ENCODE data around the gene CCDC126.

CCDC126 gene

GRCh38 chr7:23617482-23617881, 20.3 kb downstream of the CCDC126 start (continued):
- TF ChIP-seq TCF4 (CRISPR knock-in tag; IDR thresholded peaks at IDR 0.05; ENCODE audit: borderline replicate concordance) = no peak

- no peak for ATAC-seq
Observed at GRCh38 chr7:23618241-23618640, 21.1 kb downstream of the CCDC126 start.

DNA sequence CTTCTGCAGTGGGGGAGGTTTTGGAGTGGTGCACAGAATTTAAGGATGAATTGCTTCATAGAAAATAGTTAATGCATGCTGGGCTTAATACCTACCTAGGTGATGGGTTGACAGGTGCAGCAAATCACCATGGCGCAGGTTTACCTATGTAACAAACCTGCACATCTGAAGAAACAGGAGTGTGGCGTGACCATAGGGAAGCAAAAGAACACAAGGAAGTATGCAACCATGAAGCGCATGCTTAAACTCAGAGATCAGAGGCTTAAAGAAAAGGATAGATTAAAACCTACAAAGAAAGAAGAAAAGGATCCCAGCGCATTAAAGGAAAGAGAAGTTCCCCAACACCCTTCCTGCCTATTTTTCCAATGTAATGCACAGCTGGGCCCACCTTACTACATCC, 22.0 kb downstream of the CCDC126 start:
- ATAC-seq = no peak
- TF ChIP-seq, protein P1, sequence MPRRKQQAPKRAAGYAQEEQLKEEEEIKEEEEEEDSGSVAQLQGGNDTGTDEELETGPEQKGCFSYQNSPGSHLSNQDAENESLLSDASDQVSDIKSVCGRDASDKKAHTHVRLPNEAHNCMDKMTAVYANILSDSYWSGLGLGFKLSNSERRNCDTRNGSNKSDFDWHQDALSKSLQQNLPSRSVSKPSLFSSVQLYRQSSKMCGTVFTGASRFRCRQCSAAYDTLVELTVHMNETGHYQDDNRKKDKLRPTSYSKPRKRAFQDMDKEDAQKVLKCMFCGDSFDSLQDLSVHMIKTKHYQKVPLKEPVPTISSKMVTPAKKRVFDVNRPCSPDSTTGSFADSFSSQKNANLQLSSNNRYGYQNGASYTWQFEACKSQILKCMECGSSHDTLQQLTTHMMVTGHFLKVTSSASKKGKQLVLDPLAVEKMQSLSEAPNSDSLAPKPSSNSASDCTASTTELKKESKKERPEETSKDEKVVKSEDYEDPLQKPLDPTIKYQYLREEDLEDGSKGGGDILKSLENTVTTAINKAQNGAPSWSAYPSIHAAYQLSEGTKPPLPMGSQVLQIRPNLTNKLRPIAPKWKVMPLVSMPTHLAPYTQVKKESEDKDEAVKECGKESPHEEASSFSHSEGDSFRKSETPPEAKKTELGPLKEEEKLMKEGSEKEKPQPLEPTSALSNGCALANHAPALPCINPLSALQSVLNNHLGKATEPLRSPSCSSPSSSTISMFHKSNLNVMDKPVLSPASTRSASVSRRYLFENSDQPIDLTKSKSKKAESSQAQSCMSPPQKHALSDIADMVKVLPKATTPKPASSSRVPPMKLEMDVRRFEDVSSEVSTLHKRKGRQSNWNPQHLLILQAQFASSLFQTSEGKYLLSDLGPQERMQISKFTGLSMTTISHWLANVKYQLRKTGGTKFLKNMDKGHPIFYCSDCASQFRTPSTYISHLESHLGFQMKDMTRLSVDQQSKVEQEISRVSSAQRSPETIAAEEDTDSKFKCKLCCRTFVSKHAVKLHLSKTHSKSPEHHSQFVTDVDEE (CRISPR knock-in tag; IDR thresholded peaks at IDR 0.05) = no peak
- no peak for TF ChIP-seq BACH2 (CRISPR knock-in tag; IDR thresholded peaks at IDR 0.05; ENCODE audit: borderline replicate concordance)
- TF ChIP-seq GLIS3 (CRISPR knock-in tag; IDR thresholded peaks at IDR 0.05) = no peak
- no peak for TF ChIP-seq ZFP3 (CRISPR knock-in tag; IDR thresholded peaks at IDR 0.05)
- no peak for TF ChIP-seq ARNTL (CRISPR knock-in tag; IDR thresholded peaks at IDR 0.05; ENCODE audit: borderline replicate concordance, low read depth)
- no peak for TF ChIP-seq PPARA (CRISPR knock-in tag; IDR thresholded peaks at IDR 0.05; ENCODE audit: borderline replicate concordance)
- no peak for TF ChIP-seq ZC3H10 (CRISPR knock-in tag; IDR thresholded peaks at IDR 0.05)
- no peak for TF ChIP-seq SNAI2 (CRISPR knock-in tag; IDR thresholded peaks at IDR 0.05)
- no peak for TF ChIP-seq CREB5 (CRISPR knock-in tag; IDR thresholded peaks at IDR 0.05; ENCODE audit: low read depth)
- TF ChIP-seq ZFP30 (CRISPR knock-in tag; IDR thresholded peaks at IDR 0.05) = no peak
- TF ChIP-seq, protein P2, sequence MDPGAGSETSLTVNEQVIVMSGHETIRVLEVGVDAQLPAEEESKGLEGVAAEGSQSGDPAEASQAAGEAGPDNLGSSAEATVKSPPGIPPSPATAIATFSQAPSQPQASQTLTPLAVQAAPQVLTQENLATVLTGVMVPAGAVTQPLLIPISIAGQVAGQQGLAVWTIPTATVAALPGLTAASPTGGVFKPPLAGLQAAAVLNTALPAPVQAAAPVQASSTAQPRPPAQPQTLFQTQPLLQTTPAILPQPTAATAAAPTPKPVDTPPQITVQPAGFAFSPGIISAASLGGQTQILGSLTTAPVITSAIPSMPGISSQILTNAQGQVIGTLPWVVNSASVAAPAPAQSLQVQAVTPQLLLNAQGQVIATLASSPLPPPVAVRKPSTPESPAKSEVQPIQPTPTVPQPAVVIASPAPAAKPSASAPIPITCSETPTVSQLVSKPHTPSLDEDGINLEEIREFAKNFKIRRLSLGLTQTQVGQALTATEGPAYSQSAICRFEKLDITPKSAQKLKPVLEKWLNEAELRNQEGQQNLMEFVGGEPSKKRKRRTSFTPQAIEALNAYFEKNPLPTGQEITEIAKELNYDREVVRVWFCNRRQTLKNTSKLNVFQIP (CRISPR knock-in tag; IDR thresholded peaks at IDR 0.05; ENCODE audit: borderline replicate concordance, low read depth) = no peak
- TF ChIP-seq PATZ1 (CRISPR knock-in tag; IDR thresholded peaks at IDR 0.05; ENCODE audit: borderline replicate concordance) = no peak
- no peak for TF ChIP-seq ISL1 (CRISPR knock-in tag; IDR thresholded peaks at IDR 0.05)
- no peak for TF ChIP-seq ESRRG (CRISPR knock-in tag; IDR thresholded peaks at IDR 0.05)
- TF ChIP-seq ZNF70 (CRISPR knock-in tag; IDR thresholded peaks at IDR 0.05) = no peak
- no peak for TF ChIP-seq ZNF565 (CRISPR knock-in tag; conservative IDR thresholded peaks at IDR 0.05; ENCODE audit: low read depth)
- no peak for TF ChIP-seq OSR1 (CRISPR knock-in tag; IDR thresholded peaks at IDR 0.05)
- TF ChIP-seq TOX (CRISPR knock-in tag; IDR thresholded peaks at IDR 0.05; ENCODE audit: borderline replicate concordance) = no peak

More at GRCh38 chr7:23618241-23618640, 21.1 kb downstream of the CCDC126 start:
- TF ChIP-seq, protein P3, sequence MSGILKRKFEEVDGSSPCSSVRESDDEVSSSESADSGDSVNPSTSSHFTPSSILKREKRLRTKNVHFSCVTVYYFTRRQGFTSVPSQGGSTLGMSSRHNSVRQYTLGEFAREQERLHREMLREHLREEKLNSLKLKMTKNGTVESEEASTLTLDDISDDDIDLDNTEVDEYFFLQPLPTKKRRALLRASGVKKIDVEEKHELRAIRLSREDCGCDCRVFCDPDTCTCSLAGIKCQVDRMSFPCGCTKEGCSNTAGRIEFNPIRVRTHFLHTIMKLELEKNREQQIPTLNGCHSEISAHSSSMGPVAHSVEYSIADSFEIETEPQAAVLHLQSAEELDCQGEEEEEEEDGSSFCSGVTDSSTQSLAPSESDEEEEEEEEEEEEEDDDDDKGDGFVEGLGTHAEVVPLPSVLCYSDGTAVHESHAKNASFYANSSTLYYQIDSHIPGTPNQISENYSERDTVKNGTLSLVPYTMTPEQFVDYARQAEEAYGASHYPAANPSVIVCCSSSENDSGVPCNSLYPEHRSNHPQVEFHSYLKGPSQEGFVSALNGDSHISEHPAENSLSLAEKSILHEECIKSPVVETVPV (CRISPR knock-in tag; IDR thresholded peaks at IDR 0.05) = no peak
- TF ChIP-seq ZNF565 (CRISPR knock-in tag; conservative IDR thresholded peaks at IDR 0.05; ENCODE audit: low read depth) (no peak), ZFP30 (CRISPR knock-in tag; IDR thresholded peaks at IDR 0.05) (no peak), BACH2 (CRISPR knock-in tag; IDR thresholded peaks at IDR 0.05; ENCODE audit: borderline replicate concordance) (no peak), SNAI2 (CRISPR knock-in tag; IDR thresholded peaks at IDR 0.05) (no peak), ZNF70 (CRISPR knock-in tag; IDR thresholded peaks at IDR 0.05) (no peak)

GRCh38 chr7:23622506-23622925, 25.3 kb downstream of the CCDC126 start:
- no peak for ATAC-seq
- TF ChIP-seq ZNF8 (CRISPR knock-in tag; IDR thresholded peaks at IDR 0.05) (no peak), OSR1 (CRISPR knock-in tag; IDR thresholded peaks at IDR 0.05) (no peak), ZFP30 (CRISPR knock-in tag; IDR thresholded peaks at IDR 0.05) (no peak), ZNF70 (CRISPR knock-in tag; IDR thresholded peaks at IDR 0.05) (no peak), CREB5 (CRISPR knock-in tag; IDR thresholded peaks at IDR 0.05; ENCODE audit: low read depth) (no peak)
- TF ChIP-seq, protein P1 (CRISPR knock-in tag; IDR thresholded peaks at IDR 0.05) = no peak
- TF ChIP-seq, protein P3 (CRISPR knock-in tag; IDR thresholded peaks at IDR 0.05) = no peak
